HepG2 (cell line): Measurements from ENCODE around the gene LITAFD. TPM values are rescaled to one million over a fixed set of nuclear protein-coding genes. Genes with fewer than 3 reads are reported as not detected.

ENCODE experiments used
- ARNT2 ChIP-seq: sonication (generic); formaldehyde crosslinking; IDR thresholded peaks from 2 replicates; pipeline ENCODE4 v1.8.0; 2022; ENCODE audit warnings: mild to moderate bottlenecking, low read depth, missing genetic modification reagents, moderate library complexity
- HNF4G ChIP-seq, 2 experiments: sonication (generic) in 1 of 2; formaldehyde crosslinking in 1 of 2; IDR thresholded peaks; 2 replicates each; pipeline versions ENCODE4 v1.4.0 to v1.6.1; 2011 to 2020; ENCODE audit warnings: borderline replicate concordance in 2 of 2, low read depth in 2 of 2, mild to moderate bottlenecking in 2 of 2, low read length in 1 of 2, missing genetic modification reagents in 1 of 2, moderate library complexity in 1 of 2
- KMT2A ChIP-seq: sonication (generic); formaldehyde crosslinking; IDR thresholded peaks from 2 replicates; pipeline ENCODE4 v1.4.0; 2020; ENCODE audit warnings: missing genetic modification reagents
- MED1 ChIP-seq: sonication (generic); formaldehyde crosslinking; IDR thresholded peaks from 2 replicates; pipeline ENCODE4 v1.4.0; 2020; ENCODE audit warnings: missing genetic modification reagents
- SP5 ChIP-seq: IDR thresholded peaks from 2 replicates; pipeline ENCODE4 v1.6.1; 2016; ENCODE audit warnings: low read depth, borderline replicate concordance
- ZNF441 ChIP-seq: sonication (generic); formaldehyde crosslinking; IDR thresholded peaks from 2 replicates; pipeline ENCODE4 v1.7.0; 2021; ENCODE audit warnings: missing genetic modification reagents, borderline replicate concordance
- ZNF569 ChIP-seq: sonication (generic); formaldehyde crosslinking; IDR thresholded peaks from 2 replicates; pipeline ENCODE4 v1.5.0; 2020; ENCODE audit warnings: mild to moderate bottlenecking, missing genetic modification reagents, moderate library complexity, borderline replicate concordance
- ZNF598 ChIP-seq: sonication (generic); formaldehyde crosslinking; IDR thresholded peaks from 2 replicates; pipeline ENCODE4 v1.5.1; 2020; ENCODE audit warnings: mild to moderate bottlenecking, missing genetic modification reagents, borderline replicate concordance
- ZNF709 ChIP-seq: sonication (generic); formaldehyde crosslinking; IDR thresholded peaks from 2 replicates; pipeline ENCODE4 v1.5.0; 2020; ENCODE audit warnings: mild to moderate bottlenecking, missing genetic modification reagents
- polyA plus RNA-seq, 8 experiments: library from polyadenylated mRNA; depleted of rRNA in 3 of 8; stranded (reverse) in 7 of 8; unstranded in 1 of 8; fragments of >200 nt; fragmentation: Illumina TruSeq in 4 of 8; extraction: Trizol in 4 of 8; gene quantifications; 2 replicates each; pipeline versions ENCODE4 v1.2.1 to v1.2.3, GENCODE V29; 2011 to 2016; ENCODE audit warnings: low read depth in 4 of 8, missing spikeins in 1 of 8, mixed read lengths in 1 of 8; ENCODE audit not compliant: insufficient read depth in 1 of 8
- total RNA-seq, 5 experiments: library from RNA; depleted of rRNA; stranded (reverse); fragments of >200 nt; fragmentation: Illumina TruSeq; extraction: Trizol; gene quantifications; 2 replicates each; pipeline ENCODE4 v1.2.3, GENCODE V29; 2016; ENCODE audit warnings: low read depth in 1 of 5
- TF ChIP-seq, protein P1 (sequence below): sonication (generic); formaldehyde crosslinking; IDR thresholded peaks from 2 replicates; pipeline ENCODE4 v1.4.0; 2020; ENCODE audit warnings: missing genetic modification reagents
- TF ChIP-seq, protein P2 (sequence below): IDR thresholded peaks from 2 replicates; pipeline ENCODE4 v1.4.0; 2020; ENCODE audit warnings: mild to moderate bottlenecking, missing genetic modification reagents
- TF ChIP-seq, protein P3 (sequence below), 2 experiments: IDR thresholded peaks; 2 replicates each; pipeline ENCODE4 v1.6.1; 2011 to 2012; ENCODE audit warnings: low read length in 2 of 2, borderline replicate concordance in 1 of 2, low read depth in 1 of 2, mild to moderate bottlenecking in 1 of 2, moderate library complexity in 1 of 2
- TF ChIP-seq, protein P4 (sequence below): IDR thresholded peaks from 2 replicates; pipeline ENCODE4 v1.6.1; 2016; ENCODE audit warnings: low read depth, control low read depth
- TF ChIP-seq, protein P5 (sequence below): IDR thresholded peaks from 2 replicates; pipeline ENCODE4 v1.6.1; 2016; ENCODE audit warnings: mild to moderate bottlenecking

Gene LITAFD
- total and polyA plus RNA-seq, 2 of the 13 experiments (the other 11 are each of a cell fraction or from before 2014, with no cell fraction given): not detected

DNA sequence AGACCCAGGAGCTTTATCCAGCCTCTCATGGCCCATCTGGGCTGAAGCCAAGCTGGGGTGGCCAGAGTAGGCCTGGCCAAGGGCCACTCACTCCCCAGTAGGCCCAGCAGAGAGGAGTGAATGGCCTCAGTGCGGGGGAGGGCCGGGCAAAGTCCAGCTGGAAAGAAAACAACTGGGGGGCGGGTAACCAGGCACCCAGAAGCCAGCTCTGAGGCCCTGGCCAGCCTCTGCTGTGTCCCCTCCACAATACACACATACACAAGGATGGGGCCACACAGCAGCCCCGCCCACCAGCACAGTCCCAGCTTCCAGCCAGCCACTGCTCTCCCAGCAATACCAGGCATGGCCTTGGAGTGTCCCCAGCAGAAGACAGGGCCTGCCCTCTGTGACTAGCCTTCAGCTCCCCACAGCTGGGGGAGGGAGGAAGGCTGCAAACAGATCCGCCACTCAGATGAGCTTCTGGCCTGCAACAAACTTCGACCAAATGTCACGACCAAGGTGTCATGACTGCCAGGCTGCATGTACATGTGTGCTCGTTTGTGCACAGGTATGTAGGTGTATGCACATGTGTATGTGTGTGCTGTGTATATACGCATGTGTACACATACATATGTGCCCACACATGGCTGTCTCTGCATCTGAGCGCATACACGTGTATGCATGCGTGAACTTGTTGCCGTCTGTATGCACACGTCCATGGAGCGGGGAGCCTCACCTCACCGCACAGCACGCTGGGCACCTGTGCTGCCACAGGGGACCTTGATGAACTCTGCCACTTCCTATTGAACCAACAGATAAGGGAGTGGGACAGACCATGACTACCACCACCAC is 18.3 kb upstream of the LITAFD start (continued):
- TF ChIP-seq, protein P1, sequence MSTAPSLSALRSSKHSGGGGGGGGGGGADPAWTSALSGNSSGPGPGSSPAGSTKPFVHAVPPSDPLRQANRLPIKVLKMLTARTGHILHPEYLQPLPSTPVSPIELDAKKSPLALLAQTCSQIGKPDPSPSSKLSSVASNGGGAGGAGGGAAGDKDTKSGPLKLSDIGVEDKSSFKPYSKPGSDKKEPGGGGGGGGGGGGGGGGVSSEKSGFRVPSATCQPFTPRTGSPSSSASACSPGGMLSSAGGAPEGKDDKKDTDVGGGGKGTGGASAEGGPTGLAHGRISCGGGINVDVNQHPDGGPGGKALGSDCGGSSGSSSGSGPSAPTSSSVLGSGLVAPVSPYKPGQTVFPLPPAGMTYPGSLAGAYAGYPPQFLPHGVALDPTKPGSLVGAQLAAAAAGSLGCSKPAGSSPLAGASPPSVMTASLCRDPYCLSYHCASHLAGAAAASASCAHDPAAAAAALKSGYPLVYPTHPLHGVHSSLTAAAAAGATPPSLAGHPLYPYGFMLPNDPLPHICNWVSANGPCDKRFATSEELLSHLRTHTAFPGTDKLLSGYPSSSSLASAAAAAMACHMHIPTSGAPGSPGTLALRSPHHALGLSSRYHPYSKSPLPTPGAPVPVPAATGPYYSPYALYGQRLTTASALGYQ: peak; percentile 99
- peak; percentile 100 for TF ChIP-seq HNF4G (IDR thresholded peaks at IDR 0.05; ENCODE audit: borderline replicate concordance, low read depth, low read length)
- TF ChIP-seq HNF4G (CRISPR knock-in tag; IDR thresholded peaks at IDR 0.05; ENCODE audit: borderline replicate concordance, low read depth): peak; percentile 100
- TF ChIP-seq ZNF598 (CRISPR knock-in tag): peak; percentile 57
- TF ChIP-seq ZNF441 (CRISPR knock-in tag): peak; percentile 14; the same call in 1 of the 2 replicates
- peak; percentile 99 for TF ChIP-seq MED1
- TF ChIP-seq, protein P2, sequence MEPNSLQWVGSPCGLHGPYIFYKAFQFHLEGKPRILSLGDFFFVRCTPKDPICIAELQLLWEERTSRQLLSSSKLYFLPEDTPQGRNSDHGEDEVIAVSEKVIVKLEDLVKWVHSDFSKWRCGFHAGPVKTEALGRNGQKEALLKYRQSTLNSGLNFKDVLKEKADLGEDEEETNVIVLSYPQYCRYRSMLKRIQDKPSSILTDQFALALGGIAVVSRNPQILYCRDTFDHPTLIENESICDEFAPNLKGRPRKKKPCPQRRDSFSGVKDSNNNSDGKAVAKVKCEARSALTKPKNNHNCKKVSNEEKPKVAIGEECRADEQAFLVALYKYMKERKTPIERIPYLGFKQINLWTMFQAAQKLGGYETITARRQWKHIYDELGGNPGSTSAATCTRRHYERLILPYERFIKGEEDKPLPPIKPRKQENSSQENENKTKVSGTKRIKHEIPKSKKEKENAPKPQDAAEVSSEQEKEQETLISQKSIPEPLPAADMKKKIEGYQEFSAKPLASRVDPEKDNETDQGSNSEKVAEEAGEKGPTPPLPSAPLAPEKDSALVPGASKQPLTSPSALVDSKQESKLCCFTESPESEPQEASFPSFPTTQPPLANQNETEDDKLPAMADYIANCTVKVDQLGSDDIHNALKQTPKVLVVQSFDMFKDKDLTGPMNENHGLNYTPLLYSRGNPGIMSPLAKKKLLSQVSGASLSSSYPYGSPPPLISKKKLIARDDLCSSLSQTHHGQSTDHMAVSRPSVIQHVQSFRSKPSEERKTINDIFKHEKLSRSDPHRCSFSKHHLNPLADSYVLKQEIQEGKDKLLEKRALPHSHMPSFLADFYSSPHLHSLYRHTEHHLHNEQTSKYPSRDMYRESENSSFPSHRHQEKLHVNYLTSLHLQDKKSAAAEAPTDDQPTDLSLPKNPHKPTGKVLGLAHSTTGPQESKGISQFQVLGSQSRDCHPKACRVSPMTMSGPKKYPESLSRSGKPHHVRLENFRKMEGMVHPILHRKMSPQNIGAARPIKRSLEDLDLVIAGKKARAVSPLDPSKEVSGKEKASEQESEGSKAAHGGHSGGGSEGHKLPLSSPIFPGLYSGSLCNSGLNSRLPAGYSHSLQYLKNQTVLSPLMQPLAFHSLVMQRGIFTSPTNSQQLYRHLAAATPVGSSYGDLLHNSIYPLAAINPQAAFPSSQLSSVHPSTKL (CRISPR knock-in tag): peak; percentile 97
- TF ChIP-seq, protein P3, sequence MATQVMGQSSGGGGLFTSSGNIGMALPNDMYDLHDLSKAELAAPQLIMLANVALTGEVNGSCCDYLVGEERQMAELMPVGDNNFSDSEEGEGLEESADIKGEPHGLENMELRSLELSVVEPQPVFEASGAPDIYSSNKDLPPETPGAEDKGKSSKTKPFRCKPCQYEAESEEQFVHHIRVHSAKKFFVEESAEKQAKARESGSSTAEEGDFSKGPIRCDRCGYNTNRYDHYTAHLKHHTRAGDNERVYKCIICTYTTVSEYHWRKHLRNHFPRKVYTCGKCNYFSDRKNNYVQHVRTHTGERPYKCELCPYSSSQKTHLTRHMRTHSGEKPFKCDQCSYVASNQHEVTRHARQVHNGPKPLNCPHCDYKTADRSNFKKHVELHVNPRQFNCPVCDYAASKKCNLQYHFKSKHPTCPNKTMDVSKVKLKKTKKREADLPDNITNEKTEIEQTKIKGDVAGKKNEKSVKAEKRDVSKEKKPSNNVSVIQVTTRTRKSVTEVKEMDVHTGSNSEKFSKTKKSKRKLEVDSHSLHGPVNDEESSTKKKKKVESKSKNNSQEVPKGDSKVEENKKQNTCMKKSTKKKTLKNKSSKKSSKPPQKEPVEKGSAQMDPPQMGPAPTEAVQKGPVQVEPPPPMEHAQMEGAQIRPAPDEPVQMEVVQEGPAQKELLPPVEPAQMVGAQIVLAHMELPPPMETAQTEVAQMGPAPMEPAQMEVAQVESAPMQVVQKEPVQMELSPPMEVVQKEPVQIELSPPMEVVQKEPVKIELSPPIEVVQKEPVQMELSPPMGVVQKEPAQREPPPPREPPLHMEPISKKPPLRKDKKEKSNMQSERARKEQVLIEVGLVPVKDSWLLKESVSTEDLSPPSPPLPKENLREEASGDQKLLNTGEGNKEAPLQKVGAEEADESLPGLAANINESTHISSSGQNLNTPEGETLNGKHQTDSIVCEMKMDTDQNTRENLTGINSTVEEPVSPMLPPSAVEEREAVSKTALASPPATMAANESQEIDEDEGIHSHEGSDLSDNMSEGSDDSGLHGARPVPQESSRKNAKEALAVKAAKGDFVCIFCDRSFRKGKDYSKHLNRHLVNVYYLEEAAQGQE (IDR thresholded peaks at IDR 0.05; ENCODE audit: borderline replicate concordance in 1 of 2, low read depth in 1 of 2, low read length in 2 of 2): peak in 1 of 2 experiments; percentile 81; a peak in 2 of 4 replicates
- TF ChIP-seq, protein P4, sequence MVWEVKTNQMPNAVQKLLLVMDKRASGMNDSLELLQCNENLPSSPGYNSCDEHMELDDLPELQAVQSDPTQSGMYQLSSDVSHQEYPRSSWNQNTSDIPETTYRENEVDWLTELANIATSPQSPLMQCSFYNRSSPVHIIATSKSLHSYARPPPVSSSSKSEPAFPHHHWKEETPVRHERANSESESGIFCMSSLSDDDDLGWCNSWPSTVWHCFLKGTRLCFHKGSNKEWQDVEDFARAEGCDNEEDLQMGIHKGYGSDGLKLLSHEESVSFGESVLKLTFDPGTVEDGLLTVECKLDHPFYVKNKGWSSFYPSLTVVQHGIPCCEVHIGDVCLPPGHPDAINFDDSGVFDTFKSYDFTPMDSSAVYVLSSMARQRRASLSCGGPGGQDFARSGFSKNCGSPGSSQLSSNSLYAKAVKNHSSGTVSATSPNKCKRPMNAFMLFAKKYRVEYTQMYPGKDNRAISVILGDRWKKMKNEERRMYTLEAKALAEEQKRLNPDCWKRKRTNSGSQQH (CRISPR knock-in tag): peak; percentile 87; the same call in 1 of the 2 replicates
- no peak for TF ChIP-seq ZNF569 (CRISPR knock-in tag)
- TF ChIP-seq, protein P5, sequence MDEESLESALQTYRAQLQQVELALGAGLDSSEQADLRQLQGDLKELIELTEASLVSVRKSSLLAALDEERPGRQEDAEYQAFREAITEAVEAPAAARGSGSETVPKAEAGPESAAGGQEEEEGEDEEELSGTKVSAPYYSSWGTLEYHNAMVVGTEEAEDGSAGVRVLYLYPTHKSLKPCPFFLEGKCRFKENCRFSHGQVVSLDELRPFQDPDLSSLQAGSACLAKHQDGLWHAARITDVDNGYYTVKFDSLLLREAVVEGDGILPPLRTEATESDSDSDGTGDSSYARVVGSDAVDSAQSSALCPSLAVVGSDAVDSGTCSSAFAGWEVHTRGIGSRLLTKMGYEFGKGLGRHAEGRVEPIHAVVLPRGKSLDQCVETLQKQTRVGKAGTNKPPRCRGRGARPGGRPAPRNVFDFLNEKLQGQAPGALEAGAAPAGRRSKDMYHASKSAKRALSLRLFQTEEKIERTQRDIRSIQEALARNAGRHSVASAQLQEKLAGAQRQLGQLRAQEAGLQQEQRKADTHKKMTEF: peak; percentile 100
- peak; percentile 100 for TF ChIP-seq SP5 (CRISPR knock-in tag)
- no peak for TF ChIP-seq ZNF709 (CRISPR knock-in tag)
- peak; percentile 98 for TF ChIP-seq ARNT2 (CRISPR knock-in tag)
- TF ChIP-seq KMT2A (CRISPR knock-in tag): peak; percentile 83
